PC-9 (cell line): ENCODE data around the gene FKBP1B. TPM values are rescaled to one million over a fixed set of nuclear protein-coding genes. Genes with fewer than 3 reads are reported as not detected.

Source experiments
- BruUV-seq: library from RNA; stranded (reverse); fragments of 400-500 nt; replicated peaks from 2 replicates; lab custom pipeline; 2021; lab: Mats Ljungman, UMichigan
- CTCF ChIA-PET: fragments of 300-600 bp; sonication (Branson Sonifier 250); formaldehyde crosslinking; loops from one replicate; lab custom pipeline; 2022; ENCODE audit warnings: antibody characterized with exemption; lab: Charles Lee
- POLR2A ChIA-PET: fragments of 300-600 bp; sonication (Branson Sonifier 250); formaldehyde crosslinking; loops from one replicate; lab custom pipeline; 2022; ENCODE audit warnings: antibody characterized with exemption; ENCODE audit not compliant: unreplicated experiment; lab: Charles Lee
- DNase-seq, 2 experiments: peaks; one replicate each; pipeline versions ENCODE4 v3.0.0 to v3.0.0-alpha.2; 2015 to 2022; ENCODE audit warnings: mixed read lengths in 1 of 2
- H2AFZ ChIP-seq: fragments of 200-600 bp; sonication (generic); 2 replicates; pipeline ENCODE4 v1.8.1; 2017; ENCODE audit warnings: antibody characterized with exemption
- H3F3A ChIP-seq: fragments of 200-600 bp; sonication (generic); 2 replicates; pipeline ENCODE4 v1.8.1; 2017; ENCODE audit warnings: antibody characterized with exemption, mild to moderate bottlenecking, low read depth; ENCODE audit not compliant: insufficient read depth
- H3K27ac ChIP-seq: fragments of 200-600 bp; sonication (generic); 2 replicates; pipeline ENCODE4 v1.6.1; 2016; ENCODE audit warnings: mixed run types
- H3K27me3 ChIP-seq: fragments of 200-600 bp; sonication (generic); 2 replicates; pipeline ENCODE4 v1.6.1; 2016; ENCODE audit warnings: low read depth, mixed run types; ENCODE audit not compliant: insufficient read depth
- H3K36me3 ChIP-seq: fragments of 200-600 bp; sonication (generic); 2 replicates; pipeline ENCODE4 v1.6.1; 2016; ENCODE audit warnings: low read depth, mixed run types
- H3K4me1 ChIP-seq: fragments of 200-600 bp; sonication (generic); replicated peaks from 2 replicates; pipeline ENCODE4 v1.6.1; 2016; ENCODE audit warnings: mixed run types; ENCODE audit not compliant: insufficient read depth
- H3K4me2 ChIP-seq: fragments of 200-600 bp; sonication (generic); 2 replicates; pipeline ENCODE4 v1.6.1; 2017; ENCODE audit warnings: mixed run types
- H3K4me3 ChIP-seq: fragments of 200-600 bp; sonication (generic); 2 replicates; pipeline ENCODE4 v1.6.1; 2016; ENCODE audit warnings: mixed run types
- H3K79me2 ChIP-seq: fragments of 200-600 bp; sonication (generic); 2 replicates; pipeline ENCODE4 v1.6.1; 2017; ENCODE audit warnings: low read depth, mixed run types
- H3K9me2 ChIP-seq: fragments of 200-600 bp; sonication (generic); 2 replicates; pipeline ENCODE4 v1.8.1; 2017; ENCODE audit warnings: mild to moderate bottlenecking; ENCODE audit not compliant: insufficient read depth
- H3K9me3 ChIP-seq: fragments of 200-600 bp; sonication (generic); 2 replicates; pipeline ENCODE4 v1.8.1; 2016; ENCODE audit warnings: low read depth; ENCODE audit not compliant: insufficient read depth
- H4K20me1 ChIP-seq: fragments of 200-600 bp; sonication (generic); 2 replicates; pipeline ENCODE4 v1.8.1; 2017; ENCODE audit not compliant: insufficient read depth
- EZH2 ChIP-seq: fragments of 200-600 bp; sonication (generic); IDR thresholded peaks from 2 replicates; pipeline ENCODE4 v1.8.0; 2017; ENCODE audit warnings: antibody characterized with exemption, low read depth
- intact Hi-C: fragments of 100-400 bp; cut with micrococcal nuclease; formaldehyde crosslinking; loops from one replicate; pipeline ENCODE4 v1.10.0; 2022; ENCODE audit not compliant: unreplicated experiment
- total RNA-seq: library from RNA; stranded (reverse); gene quantifications from 2 replicates; pipeline ENCODE4 v1.2.3, GENCODE V29; 2021
- TF ChIP-seq, protein P1 (sequence below): fragments of 200-600 bp; sonication (generic); conservative IDR thresholded peaks from 2 replicates; pipeline ENCODE4 v1.6.1; 2017; ENCODE audit warnings: mixed run types, antibody characterized with exemption, mild to moderate bottlenecking, moderate library complexity

FKBP1B gene
- total RNA-seq, 1 experiment from 2014 or later, result 4.5 TPM

DNA sequence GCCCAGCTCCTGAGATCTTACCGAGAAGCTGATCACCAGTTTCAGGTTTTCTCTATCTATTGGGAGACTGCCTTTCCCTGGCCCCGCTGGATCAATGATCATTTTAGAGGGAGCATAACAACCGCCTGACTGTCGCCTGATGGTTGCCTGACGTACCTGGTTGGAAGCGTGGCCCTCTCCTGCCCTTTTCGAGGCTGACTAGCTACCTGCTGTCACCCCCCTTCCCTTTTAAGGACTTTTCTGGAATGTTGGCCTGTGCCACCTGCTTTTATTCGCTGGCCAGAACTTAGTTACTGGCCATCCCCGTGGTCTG is 40.2 kb upstream of the FKBP1B start:
- Histone ChIP-seq H3K36me3 (no peaks in the 10 kb centered on the region), H3K27ac (no peak overlapping the region), H3K79me2 (no peaks in the 10 kb centered on the region), H3K9me2 (no peaks in the 10 kb centered on the region), H2AFZ (no peak overlapping the region), H3K4me1 (peaks cover 10% of the 10 kb centered on the region; the same call in 1 of the 2 replicates), H4K20me1 (no peaks in the 10 kb centered on the region), H3F3A (peaks cover 4% of the 10 kb centered on the region; the same call in 1 of the 2 replicates), H3K4me3 (no peak overlapping the region), H3K4me2 (no peak overlapping the region), H3K9me3 (no peaks in the 10 kb centered on the region), H3K27me3 (no peaks in the 10 kb centered on the region)
- no peak for DNase-seq
- BruUV-seq, result no TSS peak
- intact Hi-C loops, result no loop called here
- ChIA-PET CTCF (no interaction called here), POLR2A (interaction anchor here (0.6 kb wide), 1 partner anchor 207 kb away, joined by 5 read pairs; no protein-coding TSS in a partner anchor)
- no peak for TF ChIP-seq EZH2
- TF ChIP-seq, protein P1, sequence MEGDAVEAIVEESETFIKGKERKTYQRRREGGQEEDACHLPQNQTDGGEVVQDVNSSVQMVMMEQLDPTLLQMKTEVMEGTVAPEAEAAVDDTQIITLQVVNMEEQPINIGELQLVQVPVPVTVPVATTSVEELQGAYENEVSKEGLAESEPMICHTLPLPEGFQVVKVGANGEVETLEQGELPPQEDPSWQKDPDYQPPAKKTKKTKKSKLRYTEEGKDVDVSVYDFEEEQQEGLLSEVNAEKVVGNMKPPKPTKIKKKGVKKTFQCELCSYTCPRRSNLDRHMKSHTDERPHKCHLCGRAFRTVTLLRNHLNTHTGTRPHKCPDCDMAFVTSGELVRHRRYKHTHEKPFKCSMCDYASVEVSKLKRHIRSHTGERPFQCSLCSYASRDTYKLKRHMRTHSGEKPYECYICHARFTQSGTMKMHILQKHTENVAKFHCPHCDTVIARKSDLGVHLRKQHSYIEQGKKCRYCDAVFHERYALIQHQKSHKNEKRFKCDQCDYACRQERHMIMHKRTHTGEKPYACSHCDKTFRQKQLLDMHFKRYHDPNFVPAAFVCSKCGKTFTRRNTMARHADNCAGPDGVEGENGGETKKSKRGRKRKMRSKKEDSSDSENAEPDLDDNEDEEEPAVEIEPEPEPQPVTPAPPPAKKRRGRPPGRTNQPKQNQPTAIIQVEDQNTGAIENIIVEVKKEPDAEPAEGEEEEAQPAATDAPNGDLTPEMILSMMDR, result no peak

DNA sequence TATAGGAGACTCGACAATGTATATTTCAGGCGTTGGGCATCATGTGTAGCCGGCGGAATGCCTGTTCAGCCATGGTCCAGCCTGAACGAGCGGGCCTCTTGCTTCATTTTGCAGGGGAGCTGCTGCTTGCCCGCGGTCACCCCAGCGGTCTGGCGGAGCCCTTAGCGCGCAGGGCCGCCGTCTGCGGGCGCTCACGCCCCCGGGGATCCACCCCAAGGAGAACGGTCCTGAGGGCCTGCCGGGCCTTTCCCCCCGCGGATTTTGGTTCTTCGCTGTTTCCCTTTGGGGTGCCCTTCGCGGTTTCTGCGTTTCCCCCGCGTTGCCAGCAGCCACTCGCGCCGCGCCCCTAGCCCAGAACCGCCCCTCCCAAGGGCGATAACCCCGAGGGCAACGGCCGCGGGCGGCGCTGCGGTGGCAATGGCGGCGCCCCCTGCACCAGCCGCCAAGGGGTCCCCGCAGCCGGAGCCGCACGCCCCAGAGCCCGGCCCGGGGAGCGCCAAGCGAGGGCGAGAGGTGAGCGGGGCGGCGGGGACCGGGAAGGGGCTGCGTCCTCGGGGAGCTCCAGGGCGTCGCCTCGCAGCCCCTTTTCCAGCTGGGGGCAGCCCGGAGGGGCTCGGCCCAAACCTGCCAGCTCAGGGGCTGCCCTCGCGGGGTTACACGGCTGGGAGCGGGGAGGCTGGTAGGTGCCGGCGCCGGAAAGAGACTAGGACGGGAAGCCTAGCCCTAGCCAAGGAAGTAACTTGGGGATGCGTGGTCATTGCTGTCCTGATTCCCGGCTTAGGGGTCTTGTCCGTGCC is 39.7 kb upstream of the FKBP1B start, which contains the start of gene MFSD2B:
Gene MFSD2B, plus strand, starts transcription at position 406 of the 797 bp plus-strand sequence. Its CDS starts 12 bp downstream, at position 418.
- Histone ChIP-seq H3K9me2 (no peaks in the 10 kb centered on the region), H3F3A (peaks cover 9% of the 10 kb centered on the region), H3K9me3 (no peaks in the 10 kb centered on the region), H2AFZ (no peak within 1 kb of the TSS), H3K79me2 (no peaks in the 10 kb centered on the region), H3K36me3 (no peaks in the 10 kb centered on the region), H3K4me2 (no peak within 1 kb of the TSS), H3K4me1 (peaks cover 16% of the 10 kb centered on the region), H3K27me3 (no peaks in the 10 kb centered on the region), H4K20me1 (no peaks in the 10 kb centered on the region), H3K27ac (no peak within 1 kb of the TSS), H3K4me3 (no peak within 1 kb of the TSS)
- intact Hi-C loops, result no loop called here
- no peak for TF ChIP-seq EZH2
- TF ChIP-seq, protein P1, result no peak
- DNase-seq, result no peak
- BruUV-seq, result no TSS peak
- ChIA-PET POLR2A (no interaction called here), CTCF (no interaction called here)

DNA sequence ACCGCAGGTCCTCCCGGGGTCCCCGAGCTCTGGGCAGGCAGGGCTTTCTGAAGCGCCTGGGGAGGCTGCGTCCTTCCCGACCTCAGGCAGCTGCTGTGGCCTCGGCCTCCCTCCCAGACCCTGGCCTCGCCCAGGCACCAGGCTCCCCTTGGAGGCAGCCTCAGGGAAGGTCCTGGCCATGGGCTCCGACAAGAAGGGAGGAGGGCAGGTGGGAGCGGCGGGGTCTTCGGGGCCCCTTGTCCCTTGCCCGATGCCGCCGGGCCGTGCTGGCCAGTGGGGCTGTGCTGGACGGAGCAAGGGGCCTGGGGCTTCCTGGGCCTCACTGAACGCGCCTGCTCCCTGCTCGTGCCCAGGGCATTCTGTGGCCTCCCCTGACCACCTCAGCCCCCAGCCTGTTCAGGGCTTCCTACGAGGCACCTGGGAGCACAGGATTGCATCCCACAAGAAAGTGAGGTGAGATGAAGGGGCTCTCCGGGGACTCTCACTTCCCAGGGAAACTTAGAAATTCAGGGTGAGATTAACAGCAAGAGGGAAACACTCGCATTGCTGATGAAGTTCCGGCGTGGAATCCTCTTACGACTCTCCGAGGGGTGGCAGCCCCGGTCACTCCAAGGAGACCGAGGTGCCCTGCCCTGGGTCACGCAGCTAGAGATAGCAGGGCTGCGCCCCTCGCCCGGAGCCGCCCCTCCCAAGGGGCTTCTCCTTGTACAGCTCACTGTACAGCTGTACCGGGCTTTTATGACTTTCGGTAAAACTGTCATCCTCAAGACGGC is 38.9 kb upstream of the FKBP1B start:
- CTCF ChIA-PET, result no interaction called here
- POLR2A ChIA-PET, result no interaction called here

More for the DNA sequence above, 38.9 kb upstream of the FKBP1B start:
- intact Hi-C loops, result no loop called here
- no peaks in the 10 kb centered on the region for H3K9me3 ChIP-seq
- no peak overlapping the region for H3K27ac ChIP-seq
- H3K9me2 ChIP-seq, result no peaks in the 10 kb centered on the region
- H3K36me3 ChIP-seq, result no peaks in the 10 kb centered on the region
- peaks cover 21% of the 10 kb centered on the region for H3K4me1 ChIP-seq
- H2AFZ ChIP-seq, result no peak overlapping the region
- BruUV-seq, result no TSS peak
- H4K20me1 ChIP-seq, result no peaks in the 10 kb centered on the region
- DNase-seq, result no peak
- TF ChIP-seq EZH2, result no peak
- TF ChIP-seq, protein P1, result no peak
- H3K27me3 ChIP-seq, result no peaks in the 10 kb centered on the region
- H3K79me2 ChIP-seq, result no peaks in the 10 kb centered on the region
- H3F3A ChIP-seq, result peaks cover 15% of the 10 kb centered on the region
- no peak overlapping the region for H3K4me2 ChIP-seq
- H3K4me3 ChIP-seq, result no peak overlapping the region
